K562 (cell line): Measurements from ENCODE around the gene SFT2D2. TPM values are rescaled to one million over a fixed set of nuclear protein-coding genes. Genes with fewer than 3 reads are reported as not detected.

ENCODE experiments used
- BRF1 ChIP-seq: IDR thresholded peaks from 3 replicates; pipeline ENCODE4 v1.6.1; 2011; ENCODE audit warnings: borderline replicate concordance, mild to moderate bottlenecking; ENCODE audit not compliant: insufficient read length; ENCODE audit errors: extremely low read depth
- CEBPZ ChIP-seq: fragments of 150-350 bp; IDR thresholded peaks from 2 replicates; pipeline ENCODE4 v1.6.1; 2014; ENCODE audit warnings: low read depth, mild to moderate bottlenecking, low read length, borderline replicate concordance
- CREM ChIP-seq: IDR thresholded peaks from 2 replicates; pipeline ENCODE4 v1.6.1; 2014; ENCODE audit warnings: antibody characterized with exemption, low read depth
- ESRRB ChIP-seq: fragments of 250-450 bp; sonication (Bioruptor Pico); IDR thresholded peaks from 2 replicates; pipeline ENCODE4 v1.5.0; 2020; ENCODE audit warnings: mild to moderate bottlenecking, moderate library complexity, borderline replicate concordance
- ETV5 ChIP-seq: sonication (generic); formaldehyde crosslinking; IDR thresholded peaks from 2 replicates; pipeline ENCODE4 v1.4.0; 2020; ENCODE audit warnings: low read depth, mild to moderate bottlenecking, missing genetic modification reagents
- HNRNPH1 ChIP-seq: fragments of 200-400 bp; formaldehyde crosslinking; optimal IDR thresholded peaks from 2 replicates; pipeline ENCODE3; 2017; ENCODE audit warnings: low read depth, mild to moderate bottlenecking, low read length, moderate library complexity
- KLF13 ChIP-seq: fragments of 450-650 bp; IDR thresholded peaks from 2 replicates; pipeline ENCODE4 v1.6.1; 2016; ENCODE audit warnings: missing genetic modification characterization, low read depth, mild to moderate bottlenecking, missing compliant biosample characterization, moderate library complexity, borderline replicate concordance
- MCM2 ChIP-seq: fragments of 450-650 bp; IDR thresholded peaks from 2 replicates; pipeline ENCODE4 v1.6.1; 2017; ENCODE audit warnings: low read depth, mild to moderate bottlenecking
- MTF1 ChIP-seq: fragments of 250-450 bp; sonication (Bioruptor Pico); IDR thresholded peaks from 2 replicates; pipeline ENCODE4 v1.9.0; 2021; ENCODE audit warnings: moderate library complexity, mild to moderate bottlenecking, inconsistent platforms, borderline replicate concordance
- NCOR1 ChIP-seq: fragments of 450-650 bp; IDR thresholded peaks from 2 replicates; pipeline ENCODE4 v1.6.1; 2016; ENCODE audit warnings: mild to moderate bottlenecking, moderate library complexity
- PCBP1 ChIP-seq: fragments of 200-400 bp; formaldehyde crosslinking; IDR thresholded peaks from 2 replicates; pipeline ENCODE4 v1.6.1; 2018; ENCODE audit warnings: mild to moderate bottlenecking, low read depth, low read length; ENCODE audit not compliant: poor library complexity, severe bottlenecking
- POLR2AphosphoS2 ChIP-seq: IDR thresholded peaks from 2 replicates; pipeline ENCODE4 v1.6.1; 2012; ENCODE audit warnings: low read length, improper control_type of control experiment
- PRPF4 ChIP-seq: fragments of 200-400 bp; formaldehyde crosslinking; IDR thresholded peaks from one replicate; pipeline ENCODE4 v1.6.1; 2017; ENCODE audit warnings: low read length, low read depth, mild to moderate bottlenecking; ENCODE audit not compliant: insufficient read depth, poor library complexity, severe bottlenecking
- PTBP1 ChIP-seq: fragments of 200-400 bp; formaldehyde crosslinking; IDR thresholded peaks from 2 replicates; pipeline ENCODE4 v1.6.1; 2017; ENCODE audit warnings: low read depth, low read length
- TEAD4 ChIP-seq, 2 experiments: sonication (generic) in 1 of 2; formaldehyde crosslinking in 1 of 2; IDR thresholded peaks; 2 replicates each; pipeline versions ENCODE4 v1.6.1 to v1.8.0; 2012 to 2022; ENCODE audit warnings: borderline replicate concordance in 1 of 2, inconsistent platforms in 1 of 2, low read length in 1 of 2, mild to moderate bottlenecking in 1 of 2, missing genetic modification reagents in 1 of 2
- ZNF23 ChIP-seq: fragments of 250-450 bp; sonication (Bioruptor Pico); IDR thresholded peaks from 2 replicates; pipeline ENCODE4 v1.4.0; 2020; ENCODE audit warnings: mild to moderate bottlenecking
- ZNF41 ChIP-seq: fragments of 250-450 bp; sonication (Bioruptor Pico); conservative IDR thresholded peaks from 2 replicates; pipeline ENCODE4 v1.4.0; 2020; ENCODE audit warnings: mild to moderate bottlenecking
- polyA plus RNA-seq, 8 experiments: library from polyadenylated mRNA; depleted of rRNA in 4 of 8; stranded (reverse) in 5 of 8; unstranded in 3 of 8; fragments of >200 nt; fragmentation: Nextera tagmentation in 2 of 8; fragmentation: Illumina TruSeq in 1 of 8; extraction: Ambion mirVana in 2 of 8; extraction: Trizol in 1 of 8; gene quantifications; 2 replicates each; pipeline versions ENCODE4 v1.2.1 to v1.2.3, GENCODE V29; 2011 to 2014; ENCODE audit warnings: inconsistent platforms in 1 of 8, missing spikeins in 1 of 8
- total RNA-seq, 7 experiments: library from RNA; depleted of rRNA in 6 of 7; stranded (reverse); fragments of >200 nt in 6 of 7; fragmentation: Illumina TruSeq in 2 of 7; extraction: Trizol in 2 of 7; gene quantifications; 2 replicates each; pipeline versions ENCODE4 v1.2.1 to v1.2.3, GENCODE V29; 2011 to 2021; ENCODE audit warnings: low replicate concordance in 1 of 7
- TF ChIP-seq, protein P1 (sequence below): fragments of 450-650 bp; formaldehyde crosslinking; IDR thresholded peaks from 2 replicates; pipeline ENCODE4 v1.4.0; 2020; ENCODE audit warnings: mild to moderate bottlenecking, moderate library complexity
- TF ChIP-seq, protein P2 (sequence below), 2 experiments: fragments of 150-350 bp in 1 of 2; IDR thresholded peaks; 2 replicates each; pipeline ENCODE4 v1.6.1; 2012 to 2016; ENCODE audit warnings: low read depth in 2 of 2, low read length in 2 of 2, mild to moderate bottlenecking in 1 of 2, moderate library complexity in 1 of 2

SFT2D2 gene
- total and polyA plus RNA-seq, 9 of the 15 experiments (the other 6 are each of a cell fraction or from before 2014, with no cell fraction given), result 3.4 to 50.1 (median 21.6) TPM

DNA sequence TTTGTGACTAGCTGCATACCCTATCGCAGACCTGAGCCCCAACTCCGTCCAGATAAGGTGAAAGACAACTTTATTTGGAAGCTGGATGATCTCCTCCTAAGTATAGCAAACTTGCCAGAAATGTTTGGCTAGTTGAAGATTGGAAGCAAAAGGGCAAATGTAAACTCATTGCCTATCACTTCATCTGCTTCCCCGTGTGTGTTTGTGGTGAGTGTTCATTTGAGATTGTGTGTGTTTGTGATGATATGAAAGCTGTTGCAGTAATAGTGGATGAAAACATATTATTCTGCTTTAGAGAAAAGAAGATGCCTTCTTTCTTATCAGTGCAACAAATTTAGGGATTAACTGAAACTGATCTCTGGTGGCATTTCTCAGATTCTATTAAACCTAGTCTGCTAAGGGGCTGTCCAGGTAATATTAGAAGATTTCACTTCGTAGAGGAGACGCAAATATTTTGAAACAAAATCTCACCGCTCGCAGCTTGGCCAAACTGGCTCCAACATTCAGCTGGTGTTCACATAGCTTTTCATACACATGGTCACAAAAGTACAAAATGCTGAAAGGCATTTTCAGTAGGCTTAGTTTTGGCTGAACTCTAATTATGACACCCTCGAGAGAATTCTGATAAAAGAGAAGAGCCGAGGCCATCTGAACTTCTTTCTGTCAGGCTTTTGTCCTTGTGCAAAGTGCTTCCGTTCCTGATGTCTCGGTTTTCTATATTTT is 56.0 kb downstream of the SFT2D2 start (continued):
- TF ChIP-seq, protein P1, sequence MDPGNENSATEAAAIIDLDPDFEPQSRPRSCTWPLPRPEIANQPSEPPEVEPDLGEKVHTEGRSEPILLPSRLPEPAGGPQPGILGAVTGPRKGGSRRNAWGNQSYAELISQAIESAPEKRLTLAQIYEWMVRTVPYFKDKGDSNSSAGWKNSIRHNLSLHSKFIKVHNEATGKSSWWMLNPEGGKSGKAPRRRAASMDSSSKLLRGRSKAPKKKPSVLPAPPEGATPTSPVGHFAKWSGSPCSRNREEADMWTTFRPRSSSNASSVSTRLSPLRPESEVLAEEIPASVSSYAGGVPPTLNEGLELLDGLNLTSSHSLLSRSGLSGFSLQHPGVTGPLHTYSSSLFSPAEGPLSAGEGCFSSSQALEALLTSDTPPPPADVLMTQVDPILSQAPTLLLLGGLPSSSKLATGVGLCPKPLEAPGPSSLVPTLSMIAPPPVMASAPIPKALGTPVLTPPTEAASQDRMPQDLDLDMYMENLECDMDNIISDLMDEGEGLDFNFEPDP (CRISPR knock-in tag), result no peak
- TF ChIP-seq ETV5 (no peak), BRF1 (no peak), ZNF41 (CRISPR knock-in tag) (no peak), ZNF23 (CRISPR knock-in tag) (no peak), PCBP1 (no peak), HNRNPH1 (no peak), MCM2 (no peak), ESRRB (CRISPR knock-in tag) (no peak), TEAD4 (IDR thresholded peaks at IDR 0.05; ENCODE audit: low read length) (peak; percentile 98), TEAD4 (CRISPR knock-in tag; IDR thresholded peaks at IDR 0.05; ENCODE audit: borderline replicate concordance) (no peak), MTF1 (CRISPR knock-in tag) (no peak), NCOR1 (peak; percentile 94), PTBP1 (no peak), KLF13 (no peak), PRPF4 (no peak), POLR2AphosphoS2 (no peak), CREM (peak; percentile 78), CEBPZ (no peak)
- TF ChIP-seq, protein P2, sequence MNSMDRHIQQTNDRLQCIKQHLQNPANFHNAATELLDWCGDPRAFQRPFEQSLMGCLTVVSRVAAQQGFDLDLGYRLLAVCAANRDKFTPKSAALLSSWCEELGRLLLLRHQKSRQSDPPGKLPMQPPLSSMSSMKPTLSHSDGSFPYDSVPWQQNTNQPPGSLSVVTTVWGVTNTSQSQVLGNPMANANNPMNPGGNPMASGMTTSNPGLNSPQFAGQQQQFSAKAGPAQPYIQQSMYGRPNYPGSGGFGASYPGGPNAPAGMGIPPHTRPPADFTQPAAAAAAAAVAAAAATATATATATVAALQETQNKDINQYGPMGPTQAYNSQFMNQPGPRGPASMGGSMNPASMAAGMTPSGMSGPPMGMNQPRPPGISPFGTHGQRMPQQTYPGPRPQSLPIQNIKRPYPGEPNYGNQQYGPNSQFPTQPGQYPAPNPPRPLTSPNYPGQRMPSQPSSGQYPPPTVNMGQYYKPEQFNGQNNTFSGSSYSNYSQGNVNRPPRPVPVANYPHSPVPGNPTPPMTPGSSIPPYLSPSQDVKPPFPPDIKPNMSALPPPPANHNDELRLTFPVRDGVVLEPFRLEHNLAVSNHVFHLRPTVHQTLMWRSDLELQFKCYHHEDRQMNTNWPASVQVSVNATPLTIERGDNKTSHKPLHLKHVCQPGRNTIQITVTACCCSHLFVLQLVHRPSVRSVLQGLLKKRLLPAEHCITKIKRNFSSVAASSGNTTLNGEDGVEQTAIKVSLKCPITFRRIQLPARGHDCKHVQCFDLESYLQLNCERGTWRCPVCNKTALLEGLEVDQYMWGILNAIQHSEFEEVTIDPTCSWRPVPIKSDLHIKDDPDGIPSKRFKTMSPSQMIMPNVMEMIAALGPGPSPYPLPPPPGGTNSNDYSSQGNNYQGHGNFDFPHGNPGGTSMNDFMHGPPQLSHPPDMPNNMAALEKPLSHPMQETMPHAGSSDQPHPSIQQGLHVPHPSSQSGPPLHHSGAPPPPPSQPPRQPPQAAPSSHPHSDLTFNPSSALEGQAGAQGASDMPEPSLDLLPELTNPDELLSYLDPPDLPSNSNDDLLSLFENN (IDR thresholded peaks at IDR 0.05; ENCODE audit: low read depth in 2 of 2, low read length in 2 of 2), result peak in 1 of 2 experiments; percentile 82; a peak in 2 of 4 replicates
